IMR-90 (cell line): Measurements from ENCODE around the gene LSM6. TPM values are rescaled to one million over a fixed set of nuclear protein-coding genes. Genes with fewer than 3 reads are reported as not detected.

Source experiments
- ATAC-seq: fragments of 200-7000 bp; cut with Tn5 transposase; 2 replicates; pipeline ENCODE4 v1.9.1; 2020; ENCODE audit warnings: low read depth, mild to moderate bottlenecking, moderate library complexity
- BruUV-seq: library from RNA; stranded (reverse); fragments of 400-500 nt; replicated peaks from 2 replicates; lab custom pipeline; 2021; lab: Mats Ljungman, UMichigan
- CTCF ChIA-PET: fragments of 300-600 bp; formaldehyde crosslinking; extraction: SDS; loops from one replicate; lab custom pipeline; 2021; ENCODE audit warnings: antibody characterized with exemption; lab: Yijun Ruan, JAX
- POLR2A ChIA-PET: fragments of 300-600 bp; sonication (Branson Sonifier 250); formaldehyde crosslinking; loops from one replicate; lab custom pipeline; 2022; ENCODE audit warnings: antibody characterized with exemption; ENCODE audit not compliant: unreplicated experiment; lab: Charles Lee
- DNase-seq: peaks from one replicate; pipeline ENCODE4 v3.0.0; 2013
- H2AFZ ChIP-seq: replicated peaks from 2 replicates; pipeline ENCODE3; 2013; ENCODE audit warnings: low read length, mild to moderate bottlenecking; ENCODE audit not compliant: poor library complexity
- H2AK5ac ChIP-seq: 2 replicates; pipeline ENCODE4 v1.6.1; 2013; ENCODE audit warnings: low read depth, low read length, inconsistent platforms
- H2AK9ac ChIP-seq: replicated peaks from 2 replicates; pipeline ENCODE3; 2013; ENCODE audit warnings: mild to moderate bottlenecking, low read depth, low read length, moderate library complexity; ENCODE audit not compliant: poor library complexity
- H2BK120ac ChIP-seq: 2 replicates; pipeline ENCODE4 v1.6.1; 2013; ENCODE audit warnings: low read depth, low read length, inconsistent platforms
- H2BK15ac ChIP-seq: 3 replicates; pipeline ENCODE4 v1.6.1; 2013; ENCODE audit warnings: low read depth, low read length, inconsistent platforms
- H2BK20ac ChIP-seq: 2 replicates; pipeline ENCODE4 v1.6.1; 2013; ENCODE audit warnings: low read depth, mild to moderate bottlenecking, inconsistent platforms, low read length, moderate library complexity
- H2BK5ac ChIP-seq: 2 replicates; pipeline ENCODE4 v1.6.1; 2013; ENCODE audit warnings: mild to moderate bottlenecking, low read depth, low read length, inconsistent platforms; ENCODE audit not compliant: poor library complexity, severe bottlenecking
- H3K14ac ChIP-seq: replicated peaks from 2 replicates; pipeline ENCODE4 v1.6.1; 2013; ENCODE audit warnings: low read depth, low read length, inconsistent platforms
- H3K18ac ChIP-seq: 2 replicates; pipeline ENCODE4 v1.6.1; 2013; ENCODE audit warnings: low read depth, low read length, control low read depth
- H3K23ac ChIP-seq: 2 replicates; pipeline ENCODE4 v1.6.1; 2013; ENCODE audit warnings: low read depth, low read length, inconsistent platforms
- H3K27ac ChIP-seq: 2 replicates; pipeline ENCODE4 v1.5.1; 2013; ENCODE audit warnings: mild to moderate bottlenecking, control low read depth, low read length; ENCODE audit not compliant: insufficient read depth
- H3K27me3 ChIP-seq: 2 replicates; pipeline ENCODE4 v1.6.1; 2013; ENCODE audit warnings: low read length; ENCODE audit not compliant: control insufficient read depth, insufficient read depth
- H3K36me3 ChIP-seq: 2 replicates; pipeline ENCODE4 v1.6.1; 2013; ENCODE audit warnings: low read length, mixed read lengths; ENCODE audit not compliant: control insufficient read depth, insufficient read depth
- H3K4ac ChIP-seq: 2 replicates; pipeline ENCODE4 v1.6.1; 2013; ENCODE audit warnings: low read depth, low read length, inconsistent platforms
- H3K4me1 ChIP-seq: 2 replicates; pipeline ENCODE4 v1.6.1; 2013; ENCODE audit warnings: low read length, mixed read lengths; ENCODE audit not compliant: control insufficient read depth, insufficient read depth
- H3K4me2 ChIP-seq: 2 replicates; pipeline ENCODE4 v1.6.1; 2013; ENCODE audit warnings: low read depth, mild to moderate bottlenecking, control low read depth, low read length, moderate library complexity
- H3K4me3 ChIP-seq: 2 replicates; pipeline ENCODE4 v1.5.1; 2013; ENCODE audit warnings: low read depth, mild to moderate bottlenecking, control low read depth, low read length, moderate library complexity; ENCODE audit not compliant: insufficient read depth
- H3K56ac ChIP-seq: 2 replicates; pipeline ENCODE4 v1.6.1; 2013; ENCODE audit warnings: low read length, inconsistent platforms; ENCODE audit not compliant: insufficient read depth; ENCODE audit errors: extremely low read depth
- H3K79me1 ChIP-seq, 2 experiments: 2 replicates each; pipeline ENCODE4 v1.6.1; 2013; ENCODE audit warnings: low read length in 2 of 2, inconsistent platforms in 1 of 2, low read depth in 1 of 2
- H3K9ac ChIP-seq: 2 replicates; pipeline ENCODE4 v1.6.1; 2013; ENCODE audit warnings: low read depth, low read length, control low read depth
- H3K9me1 ChIP-seq: 2 replicates; pipeline ENCODE4 v1.6.1; 2013; ENCODE audit warnings: low read length, inconsistent platforms; ENCODE audit not compliant: insufficient read depth
- H3K9me3 ChIP-seq: 2 replicates; pipeline ENCODE4 v1.6.1; 2013; ENCODE audit warnings: low read length; ENCODE audit not compliant: control insufficient read depth, insufficient read depth
- H4K20me1 ChIP-seq: 2 replicates; pipeline ENCODE4 v1.6.1; 2013; ENCODE audit warnings: low read length, inconsistent platforms; ENCODE audit not compliant: insufficient read depth
- H4K5ac ChIP-seq: 2 replicates; pipeline ENCODE4 v1.6.1; 2013; ENCODE audit warnings: mild to moderate bottlenecking, low read depth, low read length, control low read depth
- H4K8ac ChIP-seq, 2 experiments: 2 replicates each; pipeline ENCODE4 v1.6.1; 2013; ENCODE audit warnings: low read depth in 2 of 2, low read length in 2 of 2, control low read depth in 1 of 2, inconsistent platforms in 1 of 2
- H4K91ac ChIP-seq: 2 replicates; pipeline ENCODE4 v1.6.1; 2013; ENCODE audit warnings: low read depth, low read length, inconsistent platforms; ENCODE audit not compliant: insufficient read depth
- BHLHE40 ChIP-seq: fragments of 150-350 bp; IDR thresholded peaks from 2 replicates; pipeline ENCODE4 v1.6.1; 2016; ENCODE audit warnings: mild to moderate bottlenecking, low read depth, low read length
- CEBPB ChIP-seq: IDR thresholded peaks from 2 replicates; pipeline ENCODE4 v1.6.1; 2012; ENCODE audit warnings: low read depth, low read length, improper control_type of control experiment
- FOS ChIP-seq: fragments of 150-350 bp; IDR thresholded peaks from 2 replicates; pipeline ENCODE4 v1.6.1; 2016; ENCODE audit warnings: low read depth, low read length
- MAFK ChIP-seq: IDR thresholded peaks from 2 replicates; pipeline ENCODE4 v1.6.1; 2012; ENCODE audit warnings: low read depth, low read length, improper control_type of control experiment
- MAZ ChIP-seq: IDR thresholded peaks from 2 replicates; pipeline ENCODE4 v1.6.1; 2012; ENCODE audit warnings: low read depth, mild to moderate bottlenecking, low read length, improper control_type of control experiment, moderate library complexity, borderline replicate concordance
- RCOR1 ChIP-seq: IDR thresholded peaks from 2 replicates; pipeline ENCODE4 v1.6.1; 2012; ENCODE audit warnings: mild to moderate bottlenecking, low read length, improper control_type of control experiment; ENCODE audit not compliant: insufficient replicate concordance
- SMC3 ChIP-seq: fragments of 150-350 bp; IDR thresholded peaks from 2 replicates; pipeline ENCODE4 v1.6.1; 2016; ENCODE audit warnings: low read depth, mild to moderate bottlenecking, antibody characterized with exemption, low read length, moderate library complexity
- USF2 ChIP-seq: fragments of 150-350 bp; IDR thresholded peaks from 2 replicates; pipeline ENCODE4 v1.6.1; 2017; ENCODE audit warnings: mild to moderate bottlenecking, antibody characterized with exemption, low read length, low read depth
- whole genome bisulfite sequencing, 2 experiments: methylation state at CpG; one replicate each; pipeline versions ENCODE4 v1.1.5 to v1.1.7; 2013; ENCODE audit warnings: missing lambda C conversion rate in 2 of 2; ENCODE audit not compliant: insufficient read length in 1 of 2; ENCODE audit errors: extremely low coverage in 2 of 2; 5-methylcytosine and 5-hydroxymethylcytosine counted together
- dilution Hi-C: fragments of 300-500 bp; cut with HindIII; formaldehyde crosslinking; loops from one replicate; pipeline ENCODE4 v1.14.3; 2018; ENCODE audit warnings: low sequenced_read_pairs; ENCODE audit not compliant: unreplicated experiment
- in situ Hi-C: fragments of 300-500 bp; cut with MboI; formaldehyde crosslinking; loops from 3 replicates; pipeline ENCODE4 v1.14.3; 2019; ENCODE audit warnings: low sequenced_read_pairs, inconsistent platforms, mixed read lengths
- intact Hi-C: fragments of 100-400 bp; cut with micrococcal nuclease; formaldehyde crosslinking; loops from 2 replicates; pipeline ENCODE4 v1.10.0; 2022
- polyA plus RNA-seq, 3 experiments: library from polyadenylated mRNA; depleted of rRNA; stranded (reverse); fragments of >200 nt; gene quantifications; 2 replicates each; pipeline ENCODE4 v1.2.3, GENCODE V29; 2012; ENCODE audit warnings: low replicate concordance in 1 of 3
- total RNA-seq: library from RNA; depleted of rRNA; stranded (reverse); fragments of >200 nt; gene quantifications from 2 replicates; pipeline ENCODE4 v1.2.3, GENCODE V29; 2012
- TF ChIP-seq, protein P1 (sequence below): conservative IDR thresholded peaks from 2 replicates; pipeline ENCODE4 v1.5.1; 2012; ENCODE audit warnings: mild to moderate bottlenecking, low read depth, low read length, improper control_type of control experiment
- TF ChIP-seq, protein P2 (sequence below): fragments of 150-350 bp; IDR thresholded peaks from 2 replicates; pipeline ENCODE4 v1.6.1; 2016; ENCODE audit warnings: low read depth, mild to moderate bottlenecking, low read length, moderate library complexity, borderline replicate concordance

Gene LSM6
- total and polyA plus RNA-seq, 2 of the 4 experiments (the other 2 are of a cell fraction): 13.4 to 17.4 TPM

- Histone ChIP-seq H2BK20ac (no peak overlapping the region), H3K9me1 (no peaks in the 10 kb centered on the region), H3K23ac (no peak overlapping the region), H2BK120ac (no peak overlapping the region), H4K8ac (no peak overlapping the region), H2BK15ac (no peak overlapping the region), H2AFZ (no peak overlapping the region), H4K5ac (no peak overlapping the region), H3K14ac (no peak overlapping the region), H3K9ac (no peak overlapping the region), H4K20me1 (no peaks in the 10 kb centered on the region), H3K27me3 (peaks cover 12% of the 10 kb centered on the region), H3K79me1 (no peaks in the 10 kb centered on the region), H3K36me3 (no peaks in the 10 kb centered on the region), H2AK9ac (no peak overlapping the region), H3K4me2 (no peak overlapping the region), H3K27ac (no peak overlapping the region), H3K9me3 (no peaks in the 10 kb centered on the region), H3K18ac (no peak overlapping the region), H3K56ac (no peak overlapping the region), H4K91ac (no peak overlapping the region), H3K4me1 (no peaks in the 10 kb centered on the region), H3K4me3 (no peak overlapping the region), H2BK5ac (no peak overlapping the region), H2AK5ac (no peak overlapping the region), H3K4ac (no peak overlapping the region)
- ATAC-seq: no peak
- no peak for DNase-seq
- no CpG with 5 or more reads among the region's 2 CpGs for WGBS, 2 experiments
- BruUV-seq: no TSS peak
- intact Hi-C loops (no loop called here), in situ Hi-C loops (no loop called here), dilution Hi-C loops (no loop called here)
- ChIA-PET CTCF (no interaction called here), POLR2A (no interaction called here)
- no peak for TF ChIP-seq MAFK
- TF ChIP-seq CEBPB: no peak
- TF ChIP-seq FOS: no peak
- no peak for TF ChIP-seq USF2
- TF ChIP-seq MAZ: no peak
- no peak for TF ChIP-seq SMC3
- TF ChIP-seq RCOR1: no peak
- TF ChIP-seq, protein P1, sequence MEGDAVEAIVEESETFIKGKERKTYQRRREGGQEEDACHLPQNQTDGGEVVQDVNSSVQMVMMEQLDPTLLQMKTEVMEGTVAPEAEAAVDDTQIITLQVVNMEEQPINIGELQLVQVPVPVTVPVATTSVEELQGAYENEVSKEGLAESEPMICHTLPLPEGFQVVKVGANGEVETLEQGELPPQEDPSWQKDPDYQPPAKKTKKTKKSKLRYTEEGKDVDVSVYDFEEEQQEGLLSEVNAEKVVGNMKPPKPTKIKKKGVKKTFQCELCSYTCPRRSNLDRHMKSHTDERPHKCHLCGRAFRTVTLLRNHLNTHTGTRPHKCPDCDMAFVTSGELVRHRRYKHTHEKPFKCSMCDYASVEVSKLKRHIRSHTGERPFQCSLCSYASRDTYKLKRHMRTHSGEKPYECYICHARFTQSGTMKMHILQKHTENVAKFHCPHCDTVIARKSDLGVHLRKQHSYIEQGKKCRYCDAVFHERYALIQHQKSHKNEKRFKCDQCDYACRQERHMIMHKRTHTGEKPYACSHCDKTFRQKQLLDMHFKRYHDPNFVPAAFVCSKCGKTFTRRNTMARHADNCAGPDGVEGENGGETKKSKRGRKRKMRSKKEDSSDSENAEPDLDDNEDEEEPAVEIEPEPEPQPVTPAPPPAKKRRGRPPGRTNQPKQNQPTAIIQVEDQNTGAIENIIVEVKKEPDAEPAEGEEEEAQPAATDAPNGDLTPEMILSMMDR: no peak
- TF ChIP-seq BHLHE40: no peak
- TF ChIP-seq, protein P2, sequence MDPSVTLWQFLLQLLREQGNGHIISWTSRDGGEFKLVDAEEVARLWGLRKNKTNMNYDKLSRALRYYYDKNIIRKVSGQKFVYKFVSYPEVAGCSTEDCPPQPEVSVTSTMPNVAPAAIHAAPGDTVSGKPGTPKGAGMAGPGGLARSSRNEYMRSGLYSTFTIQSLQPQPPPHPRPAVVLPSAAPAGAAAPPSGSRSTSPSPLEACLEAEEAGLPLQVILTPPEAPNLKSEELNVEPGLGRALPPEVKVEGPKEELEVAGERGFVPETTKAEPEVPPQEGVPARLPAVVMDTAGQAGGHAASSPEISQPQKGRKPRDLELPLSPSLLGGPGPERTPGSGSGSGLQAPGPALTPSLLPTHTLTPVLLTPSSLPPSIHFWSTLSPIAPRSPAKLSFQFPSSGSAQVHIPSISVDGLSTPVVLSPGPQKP: no peak
Measured at GRCh38 chr4:146210890-146211289, 35.4 kb downstream of the LSM6 start.
